SH-SY5Y (cell line): ENCODE results near the gene GABRG3.

ENCODE experiments used
- GATA2 ChIP-seq: IDR thresholded peaks from 2 replicates; pipeline ENCODE4 v1.6.1; 2011; ENCODE audit warnings: mild to moderate bottlenecking, low read depth, low read length
- GATA3 ChIP-seq: IDR thresholded peaks from 2 replicates; pipeline ENCODE4 v1.6.1; 2011; ENCODE audit warnings: low read depth, mild to moderate bottlenecking, low read length, moderate library complexity

GABRG3 gene

GRCh38 chr15:27456807-27457206 lies 485.8 kb downstream of the GABRG3 start:
- TF ChIP-seq GATA3 (no peak), GATA2 (no peak)

DNA sequence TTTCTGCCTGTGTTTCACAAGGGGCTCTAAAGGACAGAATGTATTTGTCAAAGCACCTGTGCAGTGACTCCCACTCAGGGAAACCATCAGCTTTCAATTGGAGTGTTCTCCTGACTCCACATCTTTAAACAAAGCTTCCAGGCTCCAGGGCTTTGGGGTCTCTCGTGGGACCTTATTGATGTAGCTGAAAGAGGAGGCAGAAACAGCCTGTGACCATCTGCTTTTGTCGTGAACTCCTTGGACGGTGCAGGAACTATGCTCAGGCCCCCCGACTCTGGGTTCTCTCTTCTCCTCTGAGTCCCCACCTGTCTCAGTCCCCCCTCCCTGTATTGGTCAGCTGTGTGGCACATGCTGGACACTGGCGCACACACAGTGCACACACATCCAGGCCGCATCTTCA lies 486.8 kb downstream of the GABRG3 start:
- TF ChIP-seq GATA2 = no peak
- no peak for TF ChIP-seq GATA3

DNA sequence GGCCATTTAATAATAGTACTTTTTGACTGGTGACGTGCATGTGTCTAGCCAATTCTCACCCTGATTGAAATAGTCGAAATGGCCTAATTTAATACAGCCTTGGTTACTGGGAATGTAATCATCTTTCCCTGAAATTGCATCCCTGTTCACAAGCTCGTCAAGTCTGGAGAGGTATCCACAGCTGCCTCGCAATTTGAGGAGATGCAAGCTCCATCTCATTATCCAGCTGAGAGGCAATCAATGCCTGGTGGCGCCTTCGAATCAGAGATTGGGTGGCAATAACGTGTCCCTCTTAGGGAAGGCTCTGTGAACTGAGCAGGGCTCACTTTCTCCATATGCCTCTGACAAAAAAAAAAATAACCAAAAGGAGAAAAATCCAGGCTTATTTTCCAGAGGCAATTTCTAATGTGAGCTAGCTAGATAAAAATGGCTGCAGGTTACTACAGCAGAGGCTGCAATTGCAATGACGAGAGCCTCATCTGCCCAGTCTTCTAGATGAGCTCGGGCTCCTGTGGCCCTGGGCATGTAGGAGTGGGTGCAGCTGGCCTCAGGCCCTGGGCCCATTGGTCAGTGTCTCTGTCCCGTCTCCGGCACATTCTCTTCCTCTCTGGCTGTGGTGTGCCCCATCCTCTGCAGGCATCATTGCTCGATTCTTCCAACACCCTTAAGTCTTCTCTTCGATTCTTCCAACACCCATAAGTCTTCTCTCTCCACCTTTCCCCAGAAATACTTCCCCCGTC lies 487.5 kb downstream of the GABRG3 start:
- TF ChIP-seq GATA2 = no peak
- TF ChIP-seq GATA3 = no peak

DNA sequence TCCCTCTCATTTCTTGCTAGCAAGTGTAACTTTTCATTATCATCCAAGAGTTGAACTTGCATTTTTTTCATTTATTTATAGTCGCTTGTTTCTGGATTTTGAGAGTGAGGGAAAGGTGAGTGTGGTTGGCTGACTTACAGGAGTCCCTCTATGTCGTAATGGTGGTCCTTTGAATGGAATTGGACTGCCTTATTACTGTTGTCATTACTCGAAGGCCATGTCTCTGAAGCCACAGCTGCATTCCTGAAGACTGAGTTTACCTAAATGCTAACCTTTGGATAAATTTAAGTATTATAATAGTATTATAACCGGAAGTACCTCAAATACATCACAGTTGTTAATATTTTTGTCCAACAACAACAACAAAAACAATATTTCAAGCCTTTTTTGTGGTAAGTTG lies 488.9 kb downstream of the GABRG3 start:
- TF ChIP-seq GATA3 (no peak), GATA2 (no peak)

- TF ChIP-seq GATA2 (no peak), GATA3 (no peak)
These were observed 490.2 kb downstream of the GABRG3 start for GRCh38 chr15:27461181-27461580.

- TF ChIP-seq GATA2 = no peak
- no peak for TF ChIP-seq GATA3
These were observed 492.6 kb downstream of the GABRG3 start for GRCh38 chr15:27463525-27464088.

GRCh38 chr15:27464941-27465612 lies 494.1 kb downstream of the GABRG3 start:
- TF ChIP-seq GATA3 = no peak
- TF ChIP-seq GATA2 = no peak

DNA sequence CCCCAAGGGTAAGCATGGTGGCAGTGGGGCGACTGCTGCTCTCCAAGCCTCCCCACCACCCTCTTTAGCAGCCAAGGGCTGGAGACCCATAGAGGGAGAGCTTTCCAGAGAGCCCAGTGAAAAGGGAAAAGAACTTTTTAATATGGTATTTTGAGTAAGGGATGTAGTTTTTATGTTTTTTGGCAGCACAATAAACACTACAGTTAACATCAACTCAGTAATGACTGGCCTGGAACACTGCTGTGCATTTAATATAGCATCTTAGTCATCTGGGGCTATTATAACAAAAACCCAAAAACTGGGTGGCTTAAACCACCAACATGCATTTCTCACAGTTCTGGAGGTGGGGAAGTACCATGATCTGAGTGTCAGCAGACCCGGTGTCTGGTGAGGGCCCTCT lies 495.8 kb downstream of the GABRG3 start:
- TF ChIP-seq GATA2 (no peak), GATA3 (no peak)

GRCh38 chr15:27468151-27468591 lies 497.2 kb downstream of the GABRG3 start:
- TF ChIP-seq GATA3 (no peak), GATA2 (peak; percentile 29; the same call in 1 of the 2 replicates)

DNA sequence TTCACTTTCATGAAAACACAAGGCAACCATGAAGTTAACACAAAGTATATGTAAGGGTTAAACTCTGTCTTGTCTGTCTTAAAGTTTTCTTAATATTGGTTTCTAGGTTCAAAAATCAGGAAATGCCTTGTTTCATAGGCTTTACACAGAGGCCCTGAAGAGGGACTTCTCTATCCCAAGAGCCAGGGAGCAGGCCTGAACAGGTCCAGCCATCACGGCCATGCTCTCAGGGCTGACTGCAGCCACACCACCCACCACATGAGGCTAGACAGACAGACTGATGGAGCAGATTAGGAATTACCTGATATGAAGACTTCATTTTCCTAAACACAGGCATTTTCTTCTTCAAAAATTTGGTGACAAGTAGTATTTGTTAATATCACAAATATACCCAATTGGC lies 502.9 kb downstream of the GABRG3 start:
- TF ChIP-seq GATA3 (no peak), GATA2 (no peak)

DNA sequence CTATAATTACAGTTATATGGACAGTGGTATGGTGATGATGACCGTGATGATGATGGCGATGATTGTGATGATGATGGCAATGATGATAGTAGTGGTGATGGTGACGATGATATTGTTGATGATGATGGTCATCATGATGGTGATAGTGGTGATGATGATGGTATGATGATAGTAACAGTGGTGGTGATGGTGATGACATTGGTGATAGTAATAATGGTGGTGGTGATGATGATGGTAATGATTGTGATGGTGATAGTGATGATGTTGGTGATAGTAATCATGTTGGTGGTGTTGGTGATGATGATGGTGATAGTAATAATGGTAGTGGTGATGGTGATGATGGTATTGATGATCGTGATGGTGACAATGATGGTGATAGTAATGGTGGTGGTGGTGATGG lies 504.4 kb downstream of the GABRG3 start:
- TF ChIP-seq GATA3 = no peak

DNA sequence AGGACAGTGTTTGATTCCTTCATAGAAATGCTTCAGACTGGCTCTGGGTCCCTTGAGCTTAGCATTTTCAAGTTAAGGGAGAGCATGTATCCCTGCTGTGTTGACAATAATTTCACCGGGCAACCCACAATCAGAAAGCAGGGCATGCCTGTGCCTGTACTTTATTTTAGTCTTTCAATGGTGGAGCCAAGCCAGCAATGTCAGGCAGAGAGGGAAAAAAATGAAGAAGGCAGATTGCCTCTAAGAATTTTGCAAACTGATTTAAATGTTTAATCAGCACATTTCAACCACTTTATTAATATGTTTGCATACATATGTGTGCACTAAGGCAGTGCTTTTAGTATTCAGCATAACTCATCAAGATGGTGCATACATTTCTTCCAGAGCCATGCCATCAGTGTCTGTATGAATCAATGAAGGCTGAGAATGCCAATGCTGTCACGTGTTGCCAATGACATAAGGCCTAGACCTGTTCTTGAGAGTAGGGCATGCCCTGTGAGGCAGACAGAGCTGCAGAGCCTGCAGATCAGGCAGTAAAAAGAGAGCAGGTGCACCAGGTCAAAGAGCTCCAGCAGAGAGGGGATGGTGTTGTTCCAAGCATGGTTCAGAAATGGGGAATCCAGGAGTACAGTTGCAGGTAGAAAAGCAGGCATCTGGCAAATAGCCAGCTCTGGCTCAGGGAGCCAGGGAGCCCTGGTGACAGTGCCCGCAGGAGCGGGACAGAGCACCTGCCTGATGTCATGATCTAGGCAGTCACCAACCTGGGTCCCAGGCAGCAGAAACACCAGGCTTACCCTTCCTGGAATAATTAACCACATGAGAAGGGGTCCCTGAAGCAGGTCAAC lies 508.5 kb downstream of the GABRG3 start:
- TF ChIP-seq GATA3 (no peak), GATA2 (no peak)

DNA sequence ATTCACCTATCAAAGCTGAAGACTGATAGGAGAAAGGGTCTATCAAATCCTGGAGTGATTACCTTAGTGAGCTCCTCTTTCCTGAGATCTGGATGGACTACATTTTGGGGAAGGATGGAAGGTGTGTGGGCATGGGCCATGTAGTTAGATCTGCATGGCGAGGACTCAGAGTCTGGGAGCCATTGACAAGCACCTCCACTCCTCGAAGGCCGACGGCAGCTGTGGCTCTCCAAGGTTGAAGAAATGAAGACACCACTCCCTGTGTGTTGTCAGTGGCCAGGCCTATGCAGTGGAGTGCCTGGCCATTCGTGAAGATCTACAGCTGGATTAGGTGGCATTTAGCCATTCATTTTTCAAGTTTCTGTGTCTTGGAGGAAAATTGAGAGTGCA lies 509.2 kb downstream of the GABRG3 start:
- TF ChIP-seq GATA2 (no peak), GATA3 (no peak)

- TF ChIP-seq GATA2 = no peak
These were observed 509.7 kb downstream of the GABRG3 start for GRCh38 chr15:27480642-27481041.
